AG09319 (cell line): ENCODE measurements around the gene CDH13.

Source experiments
- DNase-seq: peaks from one replicate; pipeline ENCODE4 v3.0.0-alpha.2; 2010; ENCODE audit warnings: low read depth; ENCODE audit errors: extremely low read depth
- CTCF ChIP-seq: IDR thresholded peaks from 2 replicates; pipeline ENCODE4 v1.5.1; 2011; ENCODE audit warnings: low read depth, mild to moderate bottlenecking, inconsistent platforms, low read length, moderate library complexity

Gene CDH13

GRCh38 chr16:82935766-82936165, 309.0 kb downstream of the CDH13 start:
- DNase-seq, result no peak
- no peak for TF ChIP-seq CTCF

GRCh38 chr16:82936941-82937551, 310.3 kb downstream of the CDH13 start:
- TF ChIP-seq CTCF, result no peak
- no peak for DNase-seq

GRCh38 chr16:82937926-82938520, 311.3 kb downstream of the CDH13 start:
- TF ChIP-seq CTCF, result no peak
- DNase-seq, result no peak

- no peak for DNase-seq
- TF ChIP-seq CTCF, result no peak
Measured at GRCh38 chr16:82943371-82943770, 316.6 kb downstream of the CDH13 start.

- no peak for TF ChIP-seq CTCF
- no peak for DNase-seq
Measured at GRCh38 chr16:82945420-82946101, 318.8 kb downstream of the CDH13 start.

- TF ChIP-seq CTCF, result no peak
- no peak for DNase-seq
Measured at GRCh38 chr16:82947698-82948097, 320.9 kb downstream of the CDH13 start.

GRCh38 chr16:82949016-82949415, 322.2 kb downstream of the CDH13 start:
- DNase-seq, result no peak

More at GRCh38 chr16:82949016-82949415, 322.2 kb downstream of the CDH13 start:
- TF ChIP-seq CTCF, result no peak
